H54 (cell line): ENCODE measurements around the gene PARG.
"Not testable (repeated sequence)": the region's sequence is repeated elsewhere in the genome, so short reads cannot be mapped to it uniquely, and the experiment has no call there.

Experiments
- DNase-seq: peaks from one replicate; pipeline ENCODE4 v3.0.0; 2011; ENCODE audit warnings: low spot score, mixed read lengths; ENCODE audit not compliant: insufficient read length
- FAIRE-seq: peaks from 3 replicates; lab custom pipeline; 2011; peaks lifted over from hg19 to GRCh38; lab: Jason Lieb, UNC
- POLR2A ChIP-seq: IDR thresholded peaks from 2 replicates; pipeline ENCODE4 v1.6.1; 2011; ENCODE audit warnings: low read depth, mild to moderate bottlenecking, low read length

PARG gene

DNA sequence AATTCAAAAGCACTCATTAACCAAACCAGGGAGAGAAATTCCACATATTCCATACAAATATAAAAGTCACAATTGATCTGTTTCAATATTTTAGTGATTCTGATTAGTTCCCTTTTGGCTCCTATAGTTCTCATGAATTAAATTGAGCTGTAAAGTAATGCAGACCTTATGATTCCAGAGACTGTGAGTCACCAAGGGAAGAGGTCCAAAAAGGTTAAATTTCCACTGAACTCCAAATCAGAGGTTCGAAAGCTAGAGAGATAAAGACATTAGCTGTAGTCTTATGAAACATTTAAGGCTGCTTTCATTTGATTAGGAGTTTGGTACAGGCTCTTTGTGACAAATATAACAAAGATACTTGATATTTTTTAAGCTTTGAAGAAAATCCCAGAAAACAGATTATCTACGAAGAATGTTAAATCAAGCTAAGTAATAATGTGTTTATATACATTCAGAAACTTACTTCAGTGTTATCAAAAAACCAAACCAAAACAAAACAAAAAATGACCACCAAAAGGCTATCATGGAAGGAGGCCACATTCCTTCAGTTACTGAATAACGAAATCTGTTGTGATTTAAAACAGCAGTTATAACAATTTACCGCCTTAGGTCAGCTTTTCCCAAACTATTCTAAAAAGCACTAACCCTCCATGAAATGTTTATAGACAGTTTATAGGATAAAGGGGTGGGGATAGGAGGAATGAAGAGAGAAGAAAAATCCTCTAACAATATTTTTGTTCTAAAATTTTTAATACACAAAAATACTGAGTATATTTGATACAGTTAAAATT, 33.3 kb downstream of the PARG start:
- not testable (repeated sequence) for FAIRE-seq

DNA sequence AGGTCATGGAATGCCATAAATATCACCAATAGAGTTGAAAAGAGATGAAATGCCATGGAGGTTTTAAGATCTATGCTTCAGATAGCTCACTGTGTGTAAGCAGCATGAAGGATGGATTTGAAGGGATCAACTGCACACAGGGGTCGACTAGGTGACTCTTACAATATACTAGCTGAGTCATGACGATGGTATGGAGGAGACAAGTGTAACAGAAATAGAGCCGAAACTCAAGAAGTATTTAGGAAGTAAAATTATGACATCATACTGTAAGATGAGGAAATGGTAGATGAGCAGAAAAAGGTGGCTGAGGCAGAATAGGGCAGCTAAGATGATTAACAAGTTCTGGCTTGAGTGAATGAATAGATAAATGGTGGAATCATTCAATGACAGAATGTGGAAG, 38.0 kb downstream of the PARG start:
- not testable (repeated sequence) for DNase-seq, FAIRE-seq

More for the DNA sequence above, 33.3 kb downstream of the PARG start:
- DNase-seq, result not testable (repeated sequence)

DNA sequence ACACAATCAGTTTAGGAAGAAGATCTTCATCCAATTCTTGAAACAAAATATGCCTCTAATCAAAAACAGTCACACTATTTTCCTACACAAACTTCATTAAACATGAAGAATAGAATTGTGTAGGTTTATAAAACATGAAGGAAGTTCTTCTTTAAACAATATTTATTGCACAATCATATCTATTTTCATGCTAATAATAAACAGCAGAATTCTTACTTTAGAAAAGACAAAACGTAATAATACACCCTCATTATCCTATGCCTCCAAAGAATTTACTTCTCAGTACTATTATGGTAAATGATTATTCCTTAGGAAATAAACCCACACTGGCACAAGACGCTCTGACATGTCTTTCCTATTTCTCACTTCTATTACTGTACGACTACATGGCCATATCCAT, 41.4 kb downstream of the PARG start:
- not testable (repeated sequence) for FAIRE-seq

DNA sequence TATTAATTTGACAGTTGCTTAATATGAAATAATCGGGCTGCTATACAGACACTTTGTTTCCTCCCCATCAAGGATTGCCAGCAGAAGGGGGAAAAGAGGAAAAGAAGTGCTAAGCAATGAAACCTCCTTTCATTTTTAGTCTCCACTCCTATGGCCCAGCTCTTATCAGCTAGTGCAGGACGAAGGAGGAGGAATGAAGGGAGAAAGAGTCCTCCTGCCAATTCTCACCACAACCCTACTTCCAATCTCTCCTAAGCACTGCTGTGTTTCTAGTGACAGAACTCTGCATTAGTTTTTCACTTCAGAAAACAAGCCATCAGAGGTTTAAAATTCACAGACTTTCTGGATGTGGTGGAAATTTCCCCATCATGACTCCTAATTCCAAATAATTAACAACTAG, 41.8 kb downstream of the PARG start:
- not testable (repeated sequence) for DNase-seq, FAIRE-seq

More for the DNA sequence above, 41.4 kb downstream of the PARG start:
- DNase-seq, result not testable (repeated sequence)

DNA sequence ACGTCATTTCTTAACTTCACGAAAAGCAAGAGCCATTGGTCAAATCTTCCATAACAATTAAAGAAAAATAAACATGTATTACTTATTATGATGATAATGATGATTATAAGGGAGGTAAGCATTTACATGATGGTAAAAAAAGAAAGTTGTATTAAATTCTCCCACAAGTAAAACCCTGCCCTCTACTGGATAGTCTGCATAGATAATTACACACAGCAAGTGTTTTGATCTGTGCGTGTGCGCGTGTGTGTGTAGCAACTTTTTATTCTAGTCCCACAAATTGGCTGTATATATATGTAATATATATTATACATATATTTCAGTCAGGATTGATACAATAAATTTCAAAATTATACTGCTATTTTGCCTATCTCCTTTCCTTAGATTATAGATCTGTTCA, 51.8 kb downstream of the PARG start:
- DNase-seq, FAIRE-seq: not testable (repeated sequence)

DNA sequence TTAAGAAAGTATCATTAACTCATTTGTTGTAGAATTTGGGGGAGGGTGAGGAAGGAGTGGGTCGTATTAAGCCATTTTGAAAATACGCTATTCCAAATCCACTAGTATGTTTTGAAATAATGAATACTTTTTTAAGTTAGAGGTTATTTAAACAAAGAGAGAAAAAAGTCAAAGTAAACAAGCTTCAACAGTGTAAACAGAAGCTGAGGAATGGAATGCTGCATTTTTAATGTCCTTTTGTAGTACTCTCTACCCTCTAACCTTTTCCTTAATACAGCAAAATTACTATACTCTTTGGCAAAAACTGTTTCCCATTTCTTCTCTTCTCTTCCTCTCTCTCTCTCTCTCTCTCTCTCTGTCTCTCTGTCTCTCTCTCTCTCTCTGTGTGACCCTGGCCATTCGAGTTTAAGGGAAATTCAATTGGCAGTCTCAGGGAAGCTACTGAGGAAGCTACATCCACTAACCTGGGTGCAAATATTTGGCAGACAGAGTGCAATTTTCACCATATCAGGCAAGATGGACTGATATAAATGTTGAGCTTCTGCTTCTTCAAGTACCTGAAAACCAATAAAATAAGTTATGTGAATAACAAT, 57.0 kb downstream of the PARG start:
- not testable (repeated sequence) for DNase-seq, FAIRE-seq

DNA sequence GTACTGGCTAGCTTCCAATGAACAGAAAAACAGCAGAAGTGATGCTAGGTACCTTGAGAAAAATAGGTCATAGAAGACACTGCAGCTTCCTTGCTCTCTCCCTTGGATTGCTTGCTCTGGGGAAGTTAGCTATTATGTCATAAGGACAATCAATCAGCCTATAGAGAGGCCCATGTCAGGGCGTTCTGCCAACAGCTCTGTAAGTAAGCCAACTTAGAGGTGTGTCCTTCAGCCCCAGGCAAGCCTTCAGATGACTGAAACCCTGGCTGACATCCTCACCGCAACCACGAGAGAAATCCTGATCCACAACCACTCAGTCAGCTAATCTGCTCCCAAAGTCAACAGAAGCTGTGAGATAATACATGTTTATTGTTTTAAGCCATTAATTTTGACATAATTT, 58.0 kb downstream of the PARG start:
- not testable (repeated sequence) for FAIRE-seq, DNase-seq

DNA sequence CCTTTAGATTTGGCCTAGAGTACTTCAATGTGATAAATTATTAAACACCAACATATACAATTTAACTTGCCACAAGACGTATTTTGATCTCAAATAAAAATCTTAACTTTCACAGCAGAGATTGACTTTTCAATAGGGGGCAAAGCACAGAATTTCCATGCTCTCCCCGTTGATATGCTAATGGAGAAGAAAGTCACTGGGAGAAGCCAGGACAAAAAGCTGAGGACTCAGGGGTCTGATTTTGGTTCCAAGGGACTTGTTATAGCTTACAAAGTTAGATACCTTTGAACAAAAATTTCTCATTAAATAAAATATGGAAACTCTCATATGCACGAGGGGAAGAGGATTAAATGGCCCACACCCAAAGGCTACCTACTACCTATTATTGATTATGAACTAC, 59.5 kb downstream of the PARG start:
- not testable (repeated sequence) for DNase-seq, FAIRE-seq

DNA sequence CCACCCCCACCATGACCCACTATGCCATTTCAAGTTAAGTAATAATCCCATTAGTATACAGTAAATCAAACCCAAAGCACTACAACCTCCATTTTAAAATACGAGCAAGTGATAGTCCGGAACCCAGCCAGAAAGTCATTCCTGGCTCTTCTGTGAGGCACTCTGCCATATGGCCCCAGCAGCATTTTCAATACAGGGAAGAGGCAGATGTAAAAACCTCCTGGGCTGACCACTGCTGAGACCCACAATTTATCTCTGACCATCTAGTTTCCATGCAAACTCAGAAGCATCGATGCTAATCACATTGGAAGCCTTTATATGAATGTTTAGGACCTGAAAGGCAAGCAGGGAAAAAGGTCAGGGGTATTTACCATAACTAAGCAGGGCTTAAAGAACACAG, 69.1 kb downstream of the PARG start:
- FAIRE-seq, DNase-seq: not testable (repeated sequence)

DNA sequence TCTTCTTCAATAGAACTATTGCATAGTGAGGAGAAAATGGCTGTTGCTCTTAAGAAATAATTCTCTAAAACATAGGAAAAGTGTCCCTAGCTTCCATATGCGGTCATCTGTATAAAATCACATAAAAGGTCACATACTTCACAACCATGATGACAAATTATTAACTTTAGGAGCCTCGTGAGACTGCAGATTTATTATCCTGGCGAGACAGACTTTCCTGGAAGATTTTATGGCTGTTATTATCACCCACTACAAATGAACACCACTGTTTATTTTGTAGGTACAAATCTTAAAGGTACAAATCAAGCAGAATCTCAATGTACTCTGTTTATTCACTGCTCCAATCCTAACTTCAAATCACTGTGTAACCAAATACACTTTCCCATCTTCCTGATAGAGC, 70.4 kb downstream of the PARG start:
- not testable (repeated sequence) for FAIRE-seq

DNA sequence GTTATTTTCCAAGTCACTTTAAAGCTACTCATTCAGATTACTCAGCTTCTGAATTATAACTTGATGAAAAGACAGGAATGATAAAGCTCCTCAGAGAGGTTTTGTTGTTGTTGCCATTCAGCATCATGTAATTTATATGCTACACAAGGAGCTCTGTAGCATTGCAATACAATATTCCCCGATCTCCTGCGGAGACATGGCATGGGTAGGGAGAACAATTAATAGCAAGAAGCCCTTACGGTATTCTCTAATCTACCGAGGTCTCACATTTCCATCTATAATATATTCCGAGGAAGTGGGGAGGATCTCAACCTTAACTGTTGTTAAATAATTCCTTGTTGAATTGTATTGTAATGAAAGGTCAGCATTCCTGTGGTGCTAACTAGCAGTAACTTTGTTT, 81.9 kb downstream of the PARG start:
- not testable (repeated sequence) for FAIRE-seq, DNase-seq

More for the DNA sequence above, 70.4 kb downstream of the PARG start:
- not testable (repeated sequence) for DNase-seq

DNA sequence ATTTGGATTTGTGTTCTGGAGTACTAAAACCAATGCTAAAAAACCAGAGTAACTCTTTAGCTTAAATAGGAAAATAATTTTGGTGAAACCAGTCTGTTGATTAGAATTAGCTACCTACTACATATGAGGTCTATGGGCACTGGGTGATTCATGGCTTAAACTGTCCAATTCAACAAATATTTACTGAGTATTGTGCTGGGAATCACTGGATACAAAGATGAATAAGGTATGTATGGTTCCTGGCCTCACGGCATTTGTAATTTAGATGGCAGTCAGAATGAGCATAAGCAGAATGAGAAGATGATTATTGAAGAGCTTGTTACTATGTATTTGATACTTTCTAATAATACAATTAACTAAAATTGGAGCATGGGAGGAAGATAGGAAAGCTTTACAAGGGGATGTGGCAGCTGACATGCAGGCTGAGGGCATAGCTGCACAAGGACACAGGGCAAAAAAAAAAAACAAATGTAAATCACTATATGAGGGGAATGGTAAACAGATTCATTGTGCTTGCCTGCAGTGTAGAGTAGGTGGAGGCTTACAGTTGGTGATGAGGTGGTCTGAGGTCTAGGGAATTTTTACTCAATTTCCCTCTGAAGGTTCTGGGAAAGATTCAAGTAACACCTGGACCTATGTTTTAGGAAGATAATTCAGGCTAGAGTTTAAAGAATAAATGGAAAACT, 83.0 kb downstream of the PARG start:
- not testable (repeated sequence) for FAIRE-seq, DNase-seq

DNA sequence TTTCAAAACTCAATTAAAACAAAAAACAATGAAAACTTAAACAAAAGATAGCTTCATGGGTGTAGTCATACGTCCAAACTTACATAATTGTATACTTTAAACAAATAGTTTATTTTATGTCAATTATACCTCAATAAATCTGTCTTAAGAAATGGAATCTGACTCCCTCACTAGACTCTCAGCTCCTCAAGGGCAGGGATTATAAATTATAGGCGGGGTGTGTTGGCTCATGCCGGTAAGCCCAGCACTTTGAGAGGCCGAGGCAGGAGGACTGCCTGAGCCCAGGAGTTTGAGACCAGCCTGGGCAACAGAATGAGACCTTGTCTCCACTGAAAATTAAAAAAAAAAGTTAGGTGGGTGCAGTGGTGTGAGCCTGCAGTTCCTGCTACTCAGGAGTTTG, 92.3 kb downstream of the PARG start:
- DNase-seq, FAIRE-seq: not testable (repeated sequence)

DNA sequence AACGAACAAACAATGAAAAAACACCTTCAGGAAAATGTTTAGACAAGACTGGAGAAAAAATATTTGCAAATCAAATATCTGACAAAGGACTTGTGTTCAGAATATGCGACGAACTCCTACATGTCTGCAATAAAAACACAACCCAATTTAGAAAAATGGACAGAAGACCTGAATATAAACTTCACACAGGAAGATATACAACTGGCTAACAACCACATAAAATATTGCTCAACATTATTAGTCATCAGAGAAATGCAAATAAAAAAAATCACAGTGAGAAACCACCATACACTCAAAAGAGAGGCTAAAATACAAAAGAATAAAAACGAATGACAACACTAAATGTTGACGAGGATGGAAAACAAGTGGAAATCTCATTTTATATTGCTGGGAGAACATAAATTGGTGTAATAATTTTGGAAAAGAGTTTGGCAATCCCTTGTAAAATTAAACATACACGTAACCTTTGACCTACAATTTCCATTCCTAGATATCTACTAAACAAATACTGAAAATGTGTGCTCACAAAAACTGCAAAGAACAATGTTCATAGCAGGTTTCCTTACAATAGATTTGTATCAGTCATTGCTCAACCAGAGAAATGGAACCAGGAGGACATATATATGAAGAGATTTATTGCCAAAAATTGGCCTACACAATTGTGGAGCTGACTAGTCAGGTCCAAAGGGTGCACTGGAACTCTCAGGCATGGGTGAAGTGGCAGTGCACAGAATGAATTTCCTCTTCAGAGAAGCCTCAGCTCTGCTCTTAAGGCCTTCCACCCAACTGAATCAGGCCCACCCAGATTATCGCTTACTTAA, 96.8 kb downstream of the PARG start:
- DNase-seq (peak; percentile 4), FAIRE-seq (peak; percentile 79)
- no peak for TF ChIP-seq POLR2A

DNA sequence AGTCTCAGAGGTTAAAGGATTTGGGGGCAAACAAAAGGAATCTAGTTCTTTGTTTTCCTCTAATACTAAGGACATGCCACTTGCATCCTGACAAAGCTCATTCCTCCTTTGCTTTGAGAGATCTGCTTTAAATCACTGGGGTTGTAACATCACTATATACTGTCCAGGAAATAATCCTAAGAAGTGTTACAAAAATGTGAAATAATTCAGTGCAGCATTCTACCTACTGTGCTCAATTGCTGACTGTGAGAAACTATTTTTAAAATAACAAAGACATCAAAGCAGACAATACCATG, 99.5 kb downstream of the PARG start:
- FAIRE-seq, DNase-seq: not testable (repeated sequence)
